ENCODE data around the gene ELOVL3. TPM values are rescaled to one million over a fixed set of nuclear protein-coding genes. Genes with fewer than 3 reads are reported as not detected.

The ELOVL3 gene
- total RNA-seq (2014; rRNA removed; shearing (Covaris generic)), result 0.62 TPM in 1 of 2 replicates, not detected in the other
- total RNA-seq (2022), result 0.48 TPM in 1 of 2 replicates, not detected in the other
- Bru-seq, nascent RNA, result not detected
- not detected for BruChase-seq, experiment 1, labeled RNA remaining after a 6-hour chase
- not detected for BruChase-seq, experiment 2, labeled RNA remaining after a 2-hour chase
- long read RNA-seq, partial matches to known transcripts, result 0 of 1 reads
- long read RNA-seq, other reads (novel, unspliced or antisense), result 0 of 1 reads

GRCh38 chr10:102225646-102226541 is at the start of gene ELOVL3:
Gene ELOVL3, plus strand, starts transcription at chr10:102226299. Its CDS starts 250 bp downstream, at chr10:102226549.
- H3K79me2 ChIP-seq (ENCODE audit: insufficient read depth, low read depth, low read length), result no peaks in the 10 kb centered on the region
- ChIA-PET CTCF (ENCODE audit: unreplicated experiment) (no interaction called here), POLR2A (no interaction called here)
- peak within 1 kb of the TSS; percentile 65 for H3K4me2 ChIP-seq (ENCODE audit: low read length)
- no peaks in the 10 kb centered on the region for H3K9me2 ChIP-seq (ENCODE audit: insufficient read depth, low read length)
- peak within 1 kb of the TSS; percentile 78 for H2AFZ ChIP-seq (ENCODE audit: low read length)
- peak; percentile 75 for DNase-seq (ENCODE audit: low spot score)
- peak within 1 kb of the TSS; percentile 47 for H3K4me3 ChIP-seq (ENCODE audit: low read depth, low read length, poor library complexity, severe bottlenecking)
- TF ChIP-seq CTCF (conservative IDR thresholded peaks at IDR 0.05; ENCODE audit: low read length) (no peak), EZH2phosphoT487 (IDR thresholded peaks at IDR 0.05; ENCODE audit: borderline replicate concordance, low read depth, low read length) (no peak)
- H3K4me1 ChIP-seq (ENCODE audit: insufficient read depth, low read length, poor library complexity, severe bottlenecking), result peaks cover 3% of the 10 kb centered on the region
- intact Hi-C loops (cut with micrococcal nuclease; ENCODE audit: unreplicated experiment), result loop anchor here (5.0 kb wide), 1 partner anchor 356 kb away; no protein-coding TSS in a partner anchor
- no peaks in the 10 kb centered on the region for H3K9me3 ChIP-seq (ENCODE audit: low read length)
- no peak within 1 kb of the TSS for H3K27ac ChIP-seq (ENCODE audit: low read depth, low read length, poor library complexity, severe bottlenecking)
- no TSS peak for BruUV-seq (replicated peaks)
- H3K36me3 ChIP-seq (ENCODE audit: insufficient read depth, low read length), result no peaks in the 10 kb centered on the region
- H4K20me1 ChIP-seq (ENCODE audit: insufficient read depth, low read length), result no peaks in the 10 kb centered on the region

GRCh38 chr10:102184606-102185005 is 41.5 kb upstream of the ELOVL3 start:
- no peaks in the 10 kb centered on the region for H3K9me2 ChIP-seq (ENCODE audit: insufficient read depth, low read length)
- H2AFZ ChIP-seq (ENCODE audit: low read length), result no peak overlapping the region
- H3K4me3 ChIP-seq (ENCODE audit: low read depth, low read length, poor library complexity, severe bottlenecking), result no peak overlapping the region
- no peaks in the 10 kb centered on the region for H3K79me2 ChIP-seq (ENCODE audit: insufficient read depth, low read depth, low read length)
- no peaks in the 10 kb centered on the region for H4K20me1 ChIP-seq (ENCODE audit: insufficient read depth, low read length)
- H3K4me1 ChIP-seq (ENCODE audit: insufficient read depth, low read length, poor library complexity, severe bottlenecking), result no peaks in the 10 kb centered on the region
- no peak overlapping the region for H3K4me2 ChIP-seq (ENCODE audit: low read length)
- DNase-seq (ENCODE audit: low spot score), result no peak
- CTCF ChIA-PET (ENCODE audit: unreplicated experiment), result no interaction called here
- BruUV-seq (replicated peaks), result no TSS peak
- H3K9me3 ChIP-seq (ENCODE audit: low read length), result 0 out of 2 replicates have a peak, but pooled peaks cover 7% of the 10 kb centered on the region
- no peak overlapping the region for H3K27ac ChIP-seq (ENCODE audit: low read depth, low read length, poor library complexity, severe bottlenecking)
- intact Hi-C loops (cut with micrococcal nuclease; ENCODE audit: unreplicated experiment), result no loop called here
- TF ChIP-seq CTCF (conservative IDR thresholded peaks at IDR 0.05; ENCODE audit: low read length), result no peak
- POLR2A ChIA-PET, result interaction anchor here (0.6 to 0.7 kb wide), 2 partner anchors 30 to 114 kb away, joined by 3 to 4 read pairs; no protein-coding TSS in a partner anchor
- H3K36me3 ChIP-seq (ENCODE audit: insufficient read depth, low read length), result no peaks in the 10 kb centered on the region

Measured in OCI-LY7 (cell line).